Natural killer cell (primary cell): ENCODE measurements around the gene ARHGAP6. TPM values are rescaled to one million over a fixed set of nuclear protein-coding genes. Genes with fewer than 3 reads are reported as not detected.

Experiments used
- ATAC-seq, 3 donors: fragments of 150-1000 bp in 2 of 3; fragments of 200-7000 bp in 1 of 3; cut with Tn5 transposase; 1 replicate in 1 of 3; 2 replicates in 2 of 3; pipeline ENCODE4 v1.10.0; 2021; ENCODE audit warnings: mild to moderate bottlenecking in 2 of 3, moderate library complexity in 2 of 3
- DNase-seq, 2 donors: peaks; one replicate each; pipeline versions ENCODE4 v3.0.0 to v3.0.0-alpha.2; 2013 to 2021; ENCODE audit warnings: mixed read lengths in 1 of 2
- H3K27ac ChIP-seq: one replicate; pipeline ENCODE4 v1.5.1; 2013; ENCODE audit warnings: mild to moderate bottlenecking, low read length
- H3K27me3 ChIP-seq: one replicate; pipeline ENCODE4 v1.6.1; 2013; ENCODE audit warnings: low read length; ENCODE audit not compliant: control insufficient read depth, insufficient read depth
- H3K36me3 ChIP-seq: one replicate; pipeline ENCODE4 v1.6.1; 2013; ENCODE audit warnings: low read length; ENCODE audit not compliant: control insufficient read depth, insufficient read depth
- H3K4me1 ChIP-seq: one replicate; pipeline ENCODE4 v1.6.1; 2013; ENCODE audit warnings: low read length; ENCODE audit not compliant: control insufficient read depth, insufficient read depth
- H3K4me3 ChIP-seq: one replicate; pipeline ENCODE4 v1.5.1; 2013; ENCODE audit warnings: low read length
- H3K9me3 ChIP-seq: one replicate; pipeline ENCODE4 v1.6.1; 2013; ENCODE audit warnings: low read length; ENCODE audit not compliant: control insufficient read depth, insufficient read depth
- H3K27ac Mint-ChIP-seq, 2 donors: one replicate each; pipeline ENCODE4 v1.8.0; 2022; ENCODE audit warnings: mild to moderate bottlenecking in 2 of 2, mixed read lengths in 2 of 2, moderate library complexity in 1 of 2
- H3K27me3 Mint-ChIP-seq, 2 donors: one replicate each; pipeline ENCODE4 v1.8.0; 2022; ENCODE audit warnings: low read depth in 2 of 2, mixed read lengths in 2 of 2
- H3K36me3 Mint-ChIP-seq: one replicate; pipeline ENCODE4 v1.8.0; 2022; ENCODE audit warnings: mixed read lengths
- H3K4me1 Mint-ChIP-seq, 2 donors: one replicate each; pipeline ENCODE4 v1.8.0; 2022; ENCODE audit warnings: mixed read lengths in 2 of 2
- H3K4me3 Mint-ChIP-seq: one replicate; pipeline ENCODE4 v1.8.0; 2022; ENCODE audit warnings: mild to moderate bottlenecking, moderate library complexity, mixed read lengths
- H3K9me3 Mint-ChIP-seq, 2 donors: one replicate each; pipeline ENCODE4 v1.8.0; 2022; ENCODE audit warnings: mixed read lengths in 2 of 2
- CTCF ChIP-seq: fragments of 200-600 bp; IDR thresholded peaks from one replicate; pipeline ENCODE4 v1.8.0; 2022; ENCODE audit warnings: antibody characterized with exemption
- WGBS: methylation state at CpG from one replicate; pipeline ENCODE4 v1.1.7; 2013; ENCODE audit warnings: missing lambda C conversion rate; ENCODE audit not compliant: insufficient coverage; 5-methylcytosine and 5-hydroxymethylcytosine counted together
- intact Hi-C: fragments of 100-400 bp; cut with micrococcal nuclease; formaldehyde crosslinking; loops from one replicate; pipeline ENCODE4 v1.14.2; 2022
- total RNA-seq, 4 donors: library from RNA; stranded (reverse); fragments of 120-200 nt in 1 of 4; gene quantifications; one replicate each; pipeline versions ENCODE4 v1.2.3 to v1.2.4, GENCODE V29; 2013 to 2022

ARHGAP6 gene
- total RNA-seq, 3 donors from 2014 or later (not counting 1 experiment from before 2014, with no cell fraction given), result 0.32 to 1.9 (median 1.8) TPM

GRCh38 chrX:11105080-11105479 is 560.6 kb downstream of the ARHGAP6 start:
- H3K27me3 Mint-ChIP-seq, result no peaks in the 10 kb centered on the region
- TF ChIP-seq CTCF, result no peak
- H3K4me3 Mint-ChIP-seq, result no peak overlapping the region
- Histone ChIP-seq H3K4me3 (no peak overlapping the region), H3K4me1 (no peaks in the 10 kb centered on the region), H3K27ac (no peak overlapping the region), H3K36me3 (no peaks in the 10 kb centered on the region), H3K27me3 (no peaks in the 10 kb centered on the region), H3K9me3 (no peaks in the 10 kb centered on the region)
- ATAC-seq (no peak), DNase-seq (no peak)
- no CpG with 5 or more reads among the region's 4 CpGs for WGBS
- intact Hi-C loops, result no loop called here
- H3K27ac Mint-ChIP-seq, result no peak overlapping the region
- no peaks in the 10 kb centered on the region for H3K4me1 Mint-ChIP-seq
- no peaks in the 10 kb centered on the region for H3K9me3 Mint-ChIP-seq
- H3K36me3 Mint-ChIP-seq, result no peaks in the 10 kb centered on the region

DNA sequence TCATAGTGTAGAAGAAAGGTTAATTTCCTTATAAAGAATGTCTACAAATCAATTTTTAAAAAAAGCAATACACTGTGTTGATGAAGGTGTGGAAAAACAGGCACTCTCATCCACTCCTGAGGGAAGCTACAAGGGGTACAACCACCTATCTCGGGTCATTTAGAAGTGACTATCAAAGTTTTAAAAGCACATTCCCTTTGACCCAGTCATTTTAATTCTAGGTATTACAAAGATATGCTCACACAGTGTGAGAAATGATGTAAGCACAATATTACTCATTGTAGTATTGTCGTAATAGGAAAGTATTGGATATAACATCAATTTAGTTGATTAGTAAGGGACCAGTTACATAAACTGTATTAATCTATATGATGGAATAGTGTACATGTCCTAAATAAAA is 562.0 kb downstream of the ARHGAP6 start:
- ATAC-seq, result no peak
- H3K4me3 Mint-ChIP-seq, result no peak overlapping the region

GRCh38 chrX:11103006-11103405 is 562.7 kb downstream of the ARHGAP6 start:
- no peaks in the 10 kb centered on the region for H3K9me3 Mint-ChIP-seq
- intact Hi-C loops, result no loop called here
- H3K27me3 ChIP-seq, result no peaks in the 10 kb centered on the region
- TF ChIP-seq CTCF, result no peak
- 83% methylated on average over 3 of the region's 3 CpGs for whole genome bisulfite sequencing
- no peak for DNase-seq
- no peaks in the 10 kb centered on the region for H3K27me3 Mint-ChIP-seq
- no peaks in the 10 kb centered on the region for H3K36me3 Mint-ChIP-seq
- no peaks in the 10 kb centered on the region for H3K4me1 Mint-ChIP-seq
- H3K9me3 ChIP-seq, result no peaks in the 10 kb centered on the region
- no peaks in the 10 kb centered on the region for H3K36me3 ChIP-seq
- ATAC-seq, result no peak
- no peak overlapping the region for H3K27ac Mint-ChIP-seq
- no peak overlapping the region for H3K4me3 Mint-ChIP-seq
- no peak overlapping the region for H3K4me3 ChIP-seq
- H3K27ac ChIP-seq, result no peak overlapping the region
- H3K4me1 ChIP-seq, result no peaks in the 10 kb centered on the region

More for the DNA sequence above, 562.0 kb downstream of the ARHGAP6 start:
- Mint-ChIP-seq H3K27me3 (no peaks in the 10 kb centered on the region), H3K36me3 (no peaks in the 10 kb centered on the region), H3K9me3 (no peaks in the 10 kb centered on the region), H3K4me1 (no peaks in the 10 kb centered on the region), H3K27ac (no peak overlapping the region)
- TF ChIP-seq CTCF, result no peak
- Histone ChIP-seq H3K36me3 (no peaks in the 10 kb centered on the region), H3K4me3 (no peak overlapping the region), H3K27ac (no peak overlapping the region), H3K4me1 (no peaks in the 10 kb centered on the region), H3K27me3 (no peaks in the 10 kb centered on the region), H3K9me3 (no peaks in the 10 kb centered on the region)
- DNase-seq, result no peak
- WGBS, result no CpG with 5 or more reads among the region's 2 CpGs
- intact Hi-C loops, result no loop called here

DNA sequence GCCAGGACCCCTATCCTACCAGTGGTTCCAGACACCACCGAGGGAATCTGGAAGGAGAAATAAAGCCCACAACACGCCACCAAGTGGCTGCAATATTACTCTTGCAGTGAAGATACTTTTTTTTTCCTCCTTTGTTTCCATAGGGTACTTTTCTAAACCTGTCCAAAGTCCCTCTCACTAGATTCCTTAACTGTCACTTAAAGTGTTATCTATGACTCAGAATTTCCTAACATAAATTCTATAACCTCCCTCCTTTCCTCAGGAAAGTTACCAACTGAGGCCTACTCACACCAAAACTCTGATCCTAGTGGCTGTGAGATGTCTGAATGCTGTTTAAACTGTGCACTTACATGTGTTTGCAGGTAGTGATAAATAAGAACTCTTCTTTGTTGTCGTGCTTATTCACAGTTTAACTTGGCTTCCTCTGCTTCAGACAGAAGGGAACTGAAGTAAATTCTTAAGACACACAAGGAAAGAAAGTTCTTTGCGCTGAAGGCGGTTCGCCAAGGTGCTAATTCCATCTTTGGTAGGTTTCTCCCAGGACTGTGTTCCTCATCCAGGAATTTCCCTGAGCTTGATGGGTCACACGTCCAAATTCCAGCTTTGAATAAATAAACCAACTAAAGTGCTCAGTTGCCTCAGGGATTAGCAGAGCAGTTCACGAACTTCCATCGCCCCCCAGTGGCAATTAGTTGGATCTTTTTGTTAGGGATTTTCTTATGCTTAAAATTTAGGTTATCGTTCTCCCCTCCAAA is 565.3 kb downstream of the ARHGAP6 start:
- no peaks in the 10 kb centered on the region for H3K4me1 ChIP-seq
- ATAC-seq (no peak), DNase-seq (no peak)
- 90% methylated on average over 9 of the region's 10 CpGs for WGBS
- H3K9me3 ChIP-seq, result no peaks in the 10 kb centered on the region
- no peak for TF ChIP-seq CTCF
- intact Hi-C loops, result no loop called here
- Mint-ChIP-seq H3K27me3 (no peaks in the 10 kb centered on the region), H3K9me3 (no peaks in the 10 kb centered on the region), H3K4me3 (no peak overlapping the region), H3K4me1 (no peaks in the 10 kb centered on the region), H3K36me3 (no peaks in the 10 kb centered on the region), H3K27ac (no peak overlapping the region)
- H3K27me3 ChIP-seq, result no peaks in the 10 kb centered on the region
- no peak overlapping the region for H3K4me3 ChIP-seq
- H3K36me3 ChIP-seq, result no peaks in the 10 kb centered on the region
- H3K27ac ChIP-seq, result no peak overlapping the region
